GM23338 (cell line): ENCODE data around the gene CALCR. TPM values are rescaled to one million over a fixed set of nuclear protein-coding genes. Genes with fewer than 3 reads are reported as not detected.
A peak's percentile ranks its signal among the peaks of the same experiment; 100 is the strongest.

ENCODE experiments used
- ATAC-seq: fragments of 200-7000 bp; cut with Tn5 transposase; 3 replicates; pipeline ENCODE4 v1.9.1; 2020
- DNase-seq: peaks from one replicate; pipeline ENCODE4 v3.0.0-alpha.2; 2015; ENCODE audit warnings: low spot score
- H2AFZ ChIP-seq: fragments of 200-600 bp; sonication (generic); 2 replicates; pipeline ENCODE4 v1.8.0; 2016; ENCODE audit warnings: antibody characterized with exemption, mild to moderate bottlenecking, moderate library complexity
- H3F3A ChIP-seq: fragments of 200-600 bp; sonication (generic); replicated peaks from 2 replicates; pipeline ENCODE4 v1.8.0; 2017; ENCODE audit warnings: antibody characterized with exemption, mixed run types, low read depth
- H3K27ac ChIP-seq: fragments of 200-600 bp; sonication (generic); 2 replicates; pipeline ENCODE4 v1.6.1; 2016; ENCODE audit warnings: low read depth
- H3K27me3 ChIP-seq: fragments of 200-600 bp; sonication (generic); 2 replicates; pipeline ENCODE4 v1.8.0; 2016; ENCODE audit warnings: mild to moderate bottlenecking, mixed run types, moderate library complexity; ENCODE audit not compliant: insufficient read depth
- H3K36me3 ChIP-seq: fragments of 200-600 bp; sonication (generic); 2 replicates; pipeline ENCODE4 v1.8.0; 2016; ENCODE audit warnings: mild to moderate bottlenecking; ENCODE audit not compliant: insufficient read depth
- H3K4me1 ChIP-seq: fragments of 200-600 bp; sonication (generic); 2 replicates; pipeline ENCODE4 v1.8.0; 2016; ENCODE audit warnings: mild to moderate bottlenecking, moderate library complexity; ENCODE audit not compliant: insufficient read depth
- H3K4me2 ChIP-seq: fragments of 200-600 bp; sonication (generic); 2 replicates; pipeline ENCODE4 v1.7.1; 2017; ENCODE audit warnings: mixed run types
- H3K4me3 ChIP-seq: fragments of 200-600 bp; sonication (generic); 2 replicates; pipeline ENCODE4 v1.6.1; 2016; ENCODE audit warnings: mixed run types
- H3K79me2 ChIP-seq: fragments of 200-600 bp; sonication (generic); replicated peaks from 2 replicates; pipeline ENCODE4 v1.8.0; 2017; ENCODE audit warnings: mild to moderate bottlenecking; ENCODE audit not compliant: insufficient read depth
- H3K9me2 ChIP-seq: fragments of 200-600 bp; sonication (generic); 2 replicates; pipeline ENCODE4 v1.8.0; 2017; ENCODE audit not compliant: insufficient read depth
- H4K20me1 ChIP-seq: fragments of 200-600 bp; sonication (generic); replicated peaks from 2 replicates; pipeline ENCODE4 v1.8.0; 2017; ENCODE audit warnings: mild to moderate bottlenecking; ENCODE audit not compliant: insufficient read depth
- H3K27ac Mint-ChIP-seq: 2 replicates; pipeline ENCODE4 v1.8.0; 2020; ENCODE audit warnings: inconsistent platforms, mild to moderate bottlenecking, moderate library complexity, mixed read lengths
- H3K27me3 Mint-ChIP-seq: 3 replicates; pipeline ENCODE4 v1.8.0; 2022; ENCODE audit warnings: low read depth, mild to moderate bottlenecking, moderate library complexity, mixed read lengths, inconsistent platforms; ENCODE audit not compliant: insufficient read depth, poor library complexity
- H3K36me3 Mint-ChIP-seq: 3 replicates; pipeline ENCODE4 v1.8.0; 2021; ENCODE audit warnings: low read depth, mild to moderate bottlenecking, inconsistent platforms, moderate library complexity, mixed read lengths
- H3K4me1 Mint-ChIP-seq: 3 replicates; pipeline ENCODE4 v1.8.0; 2020; ENCODE audit warnings: mild to moderate bottlenecking, inconsistent platforms, mixed read lengths
- H3K4me3 Mint-ChIP-seq: 3 replicates; pipeline ENCODE4 v1.8.0; 2021; ENCODE audit warnings: moderate library complexity, mild to moderate bottlenecking, inconsistent platforms, mixed read lengths
- H3K9me3 Mint-ChIP-seq: 3 replicates; pipeline ENCODE4 v1.8.0; 2020; ENCODE audit warnings: moderate library complexity, mild to moderate bottlenecking, inconsistent platforms, mixed read lengths
- CREB1 ChIP-seq: fragments of 250-450 bp; sonication (Bioruptor Pico); IDR thresholded peaks from 2 replicates; pipeline ENCODE4 v1.5.0; 2020; ENCODE audit warnings: low read depth, mild to moderate bottlenecking, moderate library complexity
- ETS1 ChIP-seq: IDR thresholded peaks from 2 replicates; pipeline ENCODE4 v1.6.1; 2016; ENCODE audit warnings: antibody characterized with exemption
- EZH2 ChIP-seq: fragments of 200-600 bp; sonication (generic); IDR thresholded peaks from one replicate; pipeline ENCODE4 v1.8.0; 2017; ENCODE audit warnings: antibody characterized with exemption, mild to moderate bottlenecking, low read depth; ENCODE audit not compliant: unreplicated experiment
- JUNB ChIP-seq: IDR thresholded peaks from one replicate; pipeline ENCODE4 v1.6.1; 2016; ENCODE audit warnings: antibody characterized with exemption; ENCODE audit not compliant: unreplicated experiment
- POLR2AphosphoS5 ChIP-seq: IDR thresholded peaks from 2 replicates; pipeline ENCODE4 v1.6.1; 2016; ENCODE audit warnings: antibody characterized with exemption, low read depth
- REST ChIP-seq: IDR thresholded peaks from one replicate; pipeline ENCODE4 v1.6.1; 2018; ENCODE audit warnings: antibody characterized with exemption; ENCODE audit not compliant: unreplicated experiment
- ZNF114 ChIP-seq: fragments of 250-450 bp; sonication (Bioruptor Pico); IDR thresholded peaks from 2 replicates; pipeline ENCODE4 v1.5.0; 2020; ENCODE audit warnings: mild to moderate bottlenecking, moderate library complexity
- ZNF331 ChIP-seq: fragments of 250-450 bp; sonication (Bioruptor Pico); IDR thresholded peaks from 2 replicates; pipeline ENCODE4 v1.5.0; 2020; ENCODE audit warnings: low read depth, mild to moderate bottlenecking, moderate library complexity
- polyA plus RNA-seq: library from polyadenylated mRNA; unstranded; fragments of >200 nt; fragmentation: Nextera tagmentation; extraction: Ambion mirVana; gene quantifications from 2 replicates; pipeline ENCODE4 v1.2.1, GENCODE V29; 2016
- total RNA-seq: library from RNA; depleted of rRNA; stranded (reverse); fragments of >200 nt; shearing (Covaris generic); gene quantifications from 2 replicates; pipeline ENCODE4 v1.2.3, GENCODE V29; 2014
- TF ChIP-seq, protein P1 (sequence below): fragments of 250-450 bp; sonication (Bioruptor Pico); IDR thresholded peaks from 2 replicates; pipeline ENCODE4 v1.5.0; 2020; ENCODE audit warnings: mild to moderate bottlenecking, moderate library complexity
- TF ChIP-seq, protein P2 (sequence below), 2 experiments: fragments of 200-600 bp in 1 of 2; sonication (generic) in 1 of 2; conservative IDR thresholded peaks; 2 replicates each; pipeline versions ENCODE4 v1.5.1 to v1.6.1; 2016 to 2017; ENCODE audit warnings: antibody characterized with exemption in 2 of 2, low read depth in 2 of 2, mild to moderate bottlenecking in 2 of 2, moderate library complexity in 1 of 2

The CALCR gene
- total and polyA plus RNA-seq, 2 experiments from 2014 or later = 0.32 to 1.6 TPM

GRCh38 chr7:93547716-93548115 is 26.8 kb downstream of the CALCR start:
- Histone ChIP-seq H3K4me1 (no peaks in the 10 kb centered on the region), H3K27ac (no peak overlapping the region), H3K9me2 (no peaks in the 10 kb centered on the region), H3K4me3 (no peak overlapping the region), H3K4me2 (no peak overlapping the region), H4K20me1 (no peaks in the 10 kb centered on the region), H3F3A (no peaks in the 10 kb centered on the region), H3K79me2 (no peaks in the 10 kb centered on the region), H3K27me3 (no peaks in the 10 kb centered on the region), H2AFZ (peak overlapping the region; percentile 21; the same call in 1 of the 2 replicates), H3K36me3 (no peaks in the 10 kb centered on the region)
- Mint-ChIP-seq H3K36me3 (no peaks in the 10 kb centered on the region), H3K9me3 (no peaks in the 10 kb centered on the region), H3K27me3 (no peaks in the 10 kb centered on the region), H3K4me3 (no peak overlapping the region), H3K4me1 (peaks cover 5% of the 10 kb centered on the region; the same call in 2 of the 3 replicates), H3K27ac (no peak overlapping the region)
- TF ChIP-seq EZH2 = no peak
- no peak for TF ChIP-seq JUNB
- no peak for TF ChIP-seq REST
- no peak for TF ChIP-seq CREB1
- TF ChIP-seq, protein P1, sequence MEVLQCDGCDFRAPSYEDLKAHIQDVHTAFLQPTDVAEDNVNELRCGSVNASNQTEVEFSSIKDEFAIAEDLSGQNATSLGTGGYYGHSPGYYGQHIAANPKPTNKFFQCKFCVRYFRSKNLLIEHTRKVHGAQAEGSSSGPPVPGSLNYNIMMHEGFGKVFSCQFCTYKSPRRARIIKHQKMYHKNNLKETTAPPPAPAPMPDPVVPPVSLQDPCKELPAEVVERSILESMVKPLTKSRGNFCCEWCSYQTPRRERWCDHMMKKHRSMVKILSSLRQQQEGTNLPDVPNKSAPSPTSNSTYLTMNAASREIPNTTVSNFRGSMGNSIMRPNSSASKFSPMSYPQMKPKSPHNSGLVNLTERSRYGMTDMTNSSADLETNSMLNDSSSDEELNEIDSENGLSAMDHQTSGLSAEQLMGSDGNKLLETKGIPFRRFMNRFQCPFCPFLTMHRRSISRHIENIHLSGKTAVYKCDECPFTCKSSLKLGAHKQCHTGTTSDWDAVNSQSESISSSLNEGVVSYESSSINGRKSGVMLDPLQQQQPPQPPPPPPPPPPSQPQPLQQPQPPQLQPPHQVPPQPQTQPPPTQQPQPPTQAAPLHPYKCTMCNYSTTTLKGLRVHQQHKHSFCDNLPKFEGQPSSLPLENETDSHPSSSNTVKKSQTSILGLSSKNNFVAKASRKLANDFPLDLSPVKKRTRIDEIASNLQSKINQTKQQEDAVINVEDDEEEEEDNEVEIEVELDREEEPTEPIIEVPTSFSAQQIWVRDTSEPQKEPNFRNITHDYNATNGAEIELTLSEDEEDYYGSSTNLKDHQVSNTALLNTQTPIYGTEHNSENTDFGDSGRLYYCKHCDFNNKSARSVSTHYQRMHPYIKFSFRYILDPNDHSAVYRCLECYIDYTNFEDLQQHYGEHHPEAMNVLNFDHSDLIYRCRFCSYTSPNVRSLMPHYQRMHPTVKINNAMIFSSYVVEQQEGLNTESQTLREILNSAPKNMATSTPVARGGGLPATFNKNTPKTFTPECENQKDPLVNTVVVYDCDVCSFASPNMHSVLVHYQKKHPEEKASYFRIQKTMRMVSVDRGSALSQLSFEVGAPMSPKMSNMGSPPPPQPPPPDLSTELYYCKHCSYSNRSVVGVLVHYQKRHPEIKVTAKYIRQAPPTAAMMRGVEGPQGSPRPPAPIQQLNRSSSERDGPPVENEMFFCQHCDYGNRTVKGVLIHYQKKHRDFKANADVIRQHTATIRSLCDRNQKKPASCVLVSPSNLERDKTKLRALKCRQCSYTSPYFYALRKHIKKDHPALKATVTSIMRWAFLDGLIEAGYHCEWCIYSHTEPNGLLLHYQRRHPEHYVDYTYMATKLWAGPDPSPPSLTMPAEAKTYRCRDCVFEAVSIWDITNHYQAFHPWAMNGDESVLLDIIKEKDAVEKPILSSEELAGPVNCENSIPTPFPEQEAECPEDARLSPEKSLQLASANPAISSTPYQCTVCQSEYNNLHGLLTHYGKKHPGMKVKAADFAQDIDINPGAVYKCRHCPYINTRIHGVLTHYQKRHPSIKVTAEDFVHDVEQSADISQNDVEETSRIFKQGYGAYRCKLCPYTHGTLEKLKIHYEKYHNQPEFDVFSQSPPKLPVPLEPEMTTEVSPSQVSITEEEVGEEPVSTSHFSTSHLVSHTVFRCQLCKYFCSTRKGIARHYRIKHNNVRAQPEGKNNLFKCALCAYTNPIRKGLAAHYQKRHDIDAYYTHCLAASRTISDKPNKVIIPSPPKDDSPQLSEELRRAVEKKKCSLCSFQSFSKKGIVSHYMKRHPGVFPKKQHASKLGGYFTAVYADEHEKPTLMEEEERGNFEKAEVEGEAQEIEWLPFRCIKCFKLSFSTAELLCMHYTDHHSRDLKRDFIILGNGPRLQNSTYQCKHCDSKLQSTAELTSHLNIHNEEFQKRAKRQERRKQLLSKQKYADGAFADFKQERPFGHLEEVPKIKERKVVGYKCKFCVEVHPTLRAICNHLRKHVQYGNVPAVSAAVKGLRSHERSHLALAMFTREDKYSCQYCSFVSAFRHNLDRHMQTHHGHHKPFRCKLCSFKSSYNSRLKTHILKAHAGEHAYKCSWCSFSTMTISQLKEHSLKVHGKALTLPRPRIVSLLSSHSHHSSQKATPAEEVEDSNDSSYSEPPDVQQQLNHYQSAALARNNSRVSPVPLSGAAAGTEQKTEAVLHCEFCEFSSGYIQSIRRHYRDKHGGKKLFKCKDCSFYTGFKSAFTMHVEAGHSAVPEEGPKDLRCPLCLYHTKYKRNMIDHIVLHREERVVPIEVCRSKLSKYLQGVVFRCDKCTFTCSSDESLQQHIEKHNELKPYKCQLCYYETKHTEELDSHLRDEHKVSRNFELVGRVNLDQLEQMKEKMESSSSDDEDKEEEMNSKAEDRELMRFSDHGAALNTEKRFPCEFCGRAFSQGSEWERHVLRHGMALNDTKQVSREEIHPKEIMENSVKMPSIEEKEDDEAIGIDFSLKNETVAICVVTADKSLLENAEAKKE (CRISPR knock-in tag) = no peak
- TF ChIP-seq ZNF331 (CRISPR knock-in tag) = no peak
- TF ChIP-seq POLR2AphosphoS5 = no peak
- TF ChIP-seq ETS1 = no peak
- no peak for TF ChIP-seq ZNF114 (CRISPR knock-in tag)
- TF ChIP-seq, protein P2, sequence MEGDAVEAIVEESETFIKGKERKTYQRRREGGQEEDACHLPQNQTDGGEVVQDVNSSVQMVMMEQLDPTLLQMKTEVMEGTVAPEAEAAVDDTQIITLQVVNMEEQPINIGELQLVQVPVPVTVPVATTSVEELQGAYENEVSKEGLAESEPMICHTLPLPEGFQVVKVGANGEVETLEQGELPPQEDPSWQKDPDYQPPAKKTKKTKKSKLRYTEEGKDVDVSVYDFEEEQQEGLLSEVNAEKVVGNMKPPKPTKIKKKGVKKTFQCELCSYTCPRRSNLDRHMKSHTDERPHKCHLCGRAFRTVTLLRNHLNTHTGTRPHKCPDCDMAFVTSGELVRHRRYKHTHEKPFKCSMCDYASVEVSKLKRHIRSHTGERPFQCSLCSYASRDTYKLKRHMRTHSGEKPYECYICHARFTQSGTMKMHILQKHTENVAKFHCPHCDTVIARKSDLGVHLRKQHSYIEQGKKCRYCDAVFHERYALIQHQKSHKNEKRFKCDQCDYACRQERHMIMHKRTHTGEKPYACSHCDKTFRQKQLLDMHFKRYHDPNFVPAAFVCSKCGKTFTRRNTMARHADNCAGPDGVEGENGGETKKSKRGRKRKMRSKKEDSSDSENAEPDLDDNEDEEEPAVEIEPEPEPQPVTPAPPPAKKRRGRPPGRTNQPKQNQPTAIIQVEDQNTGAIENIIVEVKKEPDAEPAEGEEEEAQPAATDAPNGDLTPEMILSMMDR (conservative IDR thresholded peaks at IDR 0.05; ENCODE audit: low read depth in 2 of 2) = no peak
- ATAC-seq = no peak
- no peak for DNase-seq
